Tibial nerve (tissue), 4 donors: Measurements from ENCODE around the gene PHACTR1. TPM values are rescaled to one million over a fixed set of nuclear protein-coding genes. Genes with fewer than 3 reads are reported as not detected.
A peak's percentile ranks its signal among the peaks of the same experiment; 100 is the strongest.

Source experiments
- DNase-seq, 2 donors: peaks; one replicate each; pipeline ENCODE4 v3.0.0-alpha.2; 2019; ENCODE audit warnings: low spot score in 2 of 2
- H3K27ac ChIP-seq, 4 donors: fragments of 200-600 bp; sonication (generic) in 3 of 4; one replicate each; pipeline ENCODE4 v1.5.1; 2017 to 2019; ENCODE audit warnings: mild to moderate bottlenecking in 1 of 4
- H3K27me3 ChIP-seq, 2 donors: fragments of 200-600 bp; sonication (generic) in 1 of 2; one replicate each; pipeline versions ENCODE4 v1.5.1 to v1.6.0; 2017 to 2019
- H3K36me3 ChIP-seq, 3 donors: fragments of 200-600 bp; sonication (generic); one replicate each; pipeline ENCODE4 v1.5.1; 2018 to 2019
- H3K4me1 ChIP-seq, 4 donors: fragments of 200-600 bp; sonication (generic) in 3 of 4; one replicate each; pipeline ENCODE4 v1.5.1; 2017 to 2019
- H3K4me3 ChIP-seq, 4 donors: fragments of 200-600 bp; sonication (generic) in 3 of 4; one replicate each; pipeline ENCODE4 v1.5.1; 2017 to 2019; ENCODE audit warnings: mild to moderate bottlenecking in 1 of 4, moderate library complexity in 1 of 4
- H3K9me3 ChIP-seq, 4 donors: fragments of 200-600 bp; sonication (generic) in 3 of 4; one replicate each; pipeline ENCODE4 v1.5.1; 2017 to 2019
- CTCF ChIP-seq, 5 experiments: fragments of 200-600 bp in 3 of 5; fragments of 450-650 bp in 2 of 5; sonication (generic) in 3 of 5; IDR thresholded peaks; one replicate each; pipeline ENCODE4 v1.5.1; 2016 to 2019; ENCODE audit warnings: antibody characterized with exemption in 5 of 5, mild to moderate bottlenecking in 3 of 5, moderate library complexity in 2 of 5
- EP300 ChIP-seq, 2 donors: sonication (generic); formaldehyde crosslinking; IDR thresholded peaks; one replicate each; pipeline ENCODE4 v1.6.1; 2017; ENCODE audit warnings: antibody characterized with exemption in 2 of 2, mild to moderate bottlenecking in 1 of 2
- POLR2A ChIP-seq, 2 donors: fragments of 450-650 bp; IDR thresholded peaks; one replicate each; pipeline ENCODE4 v1.6.1; 2017; ENCODE audit warnings: antibody characterized with exemption in 2 of 2, mild to moderate bottlenecking in 2 of 2, moderate library complexity in 2 of 2
- WGBS, 2 donors: methylation state at CpG; one replicate each; pipeline ENCODE4 v1.1.5; 2018; 5-methylcytosine and 5-hydroxymethylcytosine counted together
- total RNA-seq, 4 donors: library from RNA; depleted of rRNA; stranded (reverse); fragments of >200 nt; gene quantifications; one replicate each; pipeline ENCODE4 v1.1.0, GENCODE V29; 2016

PHACTR1 gene
- total RNA-seq, 4 donors from 2014 or later = 1.5 to 2.7 (median 1.6) TPM

- Histone ChIP-seq H3K27ac (no peak overlapping the region), H3K36me3 (no peaks in the 10 kb centered on the region), H3K4me3 (no peak overlapping the region), H3K27me3 (no peaks in the 10 kb centered on the region), H3K9me3 (no peaks in the 10 kb centered on the region), H3K4me1 (no peaks in the 10 kb centered on the region)
- 76% methylated on average over 9 of the region's 9 CpGs for WGBS, 2 donors
- TF ChIP-seq CTCF (IDR thresholded peaks at IDR 0.05) (no peak), EP300 (IDR thresholded peaks at IDR 0.05) (no peak), POLR2A (IDR thresholded peaks at IDR 0.05) (no peak)
- no peak for DNase-seq
Measured at GRCh38 chr6:13229205-13230085, 512.9 kb downstream of the PHACTR1 start.

GRCh38 chr6:13233106-13233505, 516.5 kb downstream of the PHACTR1 start:
- Histone ChIP-seq H3K4me1 (no peaks in the 10 kb centered on the region), H3K27me3 (no peaks in the 10 kb centered on the region), H3K36me3 (no peaks in the 10 kb centered on the region), H3K9me3 (no peaks in the 10 kb centered on the region), H3K27ac (no peak overlapping the region), H3K4me3 (no peak overlapping the region)
- TF ChIP-seq POLR2A (IDR thresholded peaks at IDR 0.05) (no peak), CTCF (IDR thresholded peaks at IDR 0.05) (no peak), EP300 (IDR thresholded peaks at IDR 0.05) (no peak)
- no peak for DNase-seq
- 94 to 95% methylated on average over 1 of the region's 1 CpG for WGBS, 2 donors

GRCh38 chr6:13234130-13234529, 517.6 kb downstream of the PHACTR1 start:
- WGBS, 2 donors = 50 to 69% methylated on average over 1 of the region's 1 CpG

GRCh38 chr6:13235339-13235738, 518.8 kb downstream of the PHACTR1 start:
- H3K9me3 ChIP-seq = no peaks in the 10 kb centered on the region
- no peak for DNase-seq
- H3K27me3 ChIP-seq = no peaks in the 10 kb centered on the region
- TF ChIP-seq POLR2A (IDR thresholded peaks at IDR 0.05) (no peak), CTCF (IDR thresholded peaks at IDR 0.05) (no peak), EP300 (IDR thresholded peaks at IDR 0.05) (no peak)
- no peak overlapping the region for H3K27ac ChIP-seq
- no peaks in the 10 kb centered on the region for H3K36me3 ChIP-seq
- 86 to 96% methylated on average over 2 of the region's 2 CpGs for WGBS, 2 donors
- no peak overlapping the region for H3K4me3 ChIP-seq
- peaks cover 0 to 6% (median 0%) of the 10 kb centered on the region in 4 donors for H3K4me1 ChIP-seq

More at GRCh38 chr6:13234130-13234529, 517.6 kb downstream of the PHACTR1 start:
- peak overlapping the region in 1 of 4 donors; percentile 23 for H3K27ac ChIP-seq
- H3K4me3 ChIP-seq = no peak overlapping the region
- no peaks in the 10 kb centered on the region for H3K4me1 ChIP-seq
- DNase-seq = no peak
- H3K36me3 ChIP-seq = no peaks in the 10 kb centered on the region
- no peaks in the 10 kb centered on the region for H3K9me3 ChIP-seq
- TF ChIP-seq CTCF (IDR thresholded peaks at IDR 0.05) = no peak
- no peak for TF ChIP-seq POLR2A (IDR thresholded peaks at IDR 0.05)
- TF ChIP-seq EP300 (IDR thresholded peaks at IDR 0.05) = no peak
- H3K27me3 ChIP-seq = no peaks in the 10 kb centered on the region

GRCh38 chr6:13237318-13237717, 520.8 kb downstream of the PHACTR1 start:
- H3K9me3 ChIP-seq = no peaks in the 10 kb centered on the region
- H3K4me1 ChIP-seq = peaks cover 0 to 10% (median 0%) of the 10 kb centered on the region in 4 donors
- no peak overlapping the region for H3K4me3 ChIP-seq
- no peak for TF ChIP-seq POLR2A (IDR thresholded peaks at IDR 0.05)
- no peak for TF ChIP-seq EP300 (IDR thresholded peaks at IDR 0.05)
- TF ChIP-seq CTCF (IDR thresholded peaks at IDR 0.05) = no peak
- no peaks in the 10 kb centered on the region for H3K27me3 ChIP-seq
- DNase-seq = no peak
- H3K27ac ChIP-seq = no peak overlapping the region
- no peaks in the 10 kb centered on the region for H3K36me3 ChIP-seq
- 90 to 93% methylated on average over 3 of the region's 3 CpGs for WGBS, 2 donors
